BJ (cell line): ENCODE results near the gene KMT5B. TPM values are rescaled to one million over a fixed set of nuclear protein-coding genes. Genes with fewer than 3 reads are reported as not detected.

Experiments
- CTCF ChIA-PET: fragments of 350-600 bp; formaldehyde crosslinking; extraction: SDS; loops from one replicate; lab custom pipeline; 2021; ENCODE audit warnings: antibody characterized with exemption, inconsistent platforms; lab: Yijun Ruan, JAX
- POLR2A ChIA-PET: fragments of 300-600 bp; sonication (Branson Sonifier 250); formaldehyde crosslinking; extraction: SDS; loops from one replicate; lab custom pipeline; 2021; ENCODE audit warnings: antibody characterized with exemption; lab: Charles Lee
- DNase-seq: peaks from one replicate; pipeline ENCODE4 v3.0.0-alpha.2; 2011; ENCODE audit warnings: low read depth
- H3K27me3 ChIP-seq: 2 replicates; pipeline ENCODE4 v1.6.0; 2011; ENCODE audit warnings: low read length; ENCODE audit not compliant: control insufficient read depth, insufficient read depth
- H3K36me3 ChIP-seq: 2 replicates; pipeline ENCODE4 v1.5.1; 2011; ENCODE audit warnings: low read length; ENCODE audit not compliant: control insufficient read depth, insufficient read depth
- H3K4me3 ChIP-seq: 2 replicates; pipeline ENCODE4 v1.5.1; 2011; ENCODE audit warnings: low read depth, mild to moderate bottlenecking, control low read depth, low read length
- CTCF ChIP-seq: IDR thresholded peaks from 2 replicates; pipeline ENCODE4 v1.5.1; 2011; ENCODE audit warnings: low read depth, mild to moderate bottlenecking, control low read depth, inconsistent platforms, low read length, moderate library complexity; ENCODE audit not compliant: insufficient read depth
- polyA plus RNA-seq: library from polyadenylated mRNA; depleted of rRNA; stranded (reverse); fragments of >200 nt; gene quantifications from 2 replicates; pipeline ENCODE4 v1.2.3, GENCODE V29; 2011

KMT5B gene
- polyA plus RNA-seq, 1 experiment: 7.3 TPM

GRCh38 chr11:68167474-68167873 is 45.6 kb downstream of the KMT5B start:
- POLR2A ChIA-PET: no interaction called here
- Histone ChIP-seq H3K27me3 (no peaks in the 10 kb centered on the region), H3K36me3 (peaks cover 15% of the 10 kb centered on the region), H3K4me3 (no peak overlapping the region)
- no peak for DNase-seq
- TF ChIP-seq CTCF: no peak
- CTCF ChIA-PET: no interaction called here

DNA sequence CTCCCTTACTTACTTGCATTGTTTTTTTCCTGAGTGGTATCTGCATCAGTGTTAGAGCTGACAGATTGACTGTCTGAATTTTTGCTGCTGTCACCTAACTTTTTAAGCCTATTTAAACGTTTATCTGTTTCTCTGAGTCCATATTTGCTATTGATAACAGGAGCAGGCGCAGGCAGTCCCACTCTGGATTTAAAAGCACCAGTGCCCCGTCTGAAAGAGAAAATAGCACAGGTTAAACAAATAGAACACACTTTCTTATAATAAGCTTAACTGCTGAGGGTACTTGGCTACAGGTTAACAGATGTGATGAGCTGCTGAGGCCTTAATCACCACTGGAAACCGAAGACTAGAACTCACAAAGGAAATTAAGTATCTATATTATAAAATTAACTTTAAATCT is 46.1 kb downstream of the KMT5B start:
- CTCF ChIA-PET: no interaction called here
- no peak for TF ChIP-seq CTCF
- Histone ChIP-seq H3K4me3 (no peak overlapping the region), H3K27me3 (no peaks in the 10 kb centered on the region), H3K36me3 (peaks cover 15% of the 10 kb centered on the region)
- no peak for DNase-seq
- POLR2A ChIA-PET: no interaction called here

DNA sequence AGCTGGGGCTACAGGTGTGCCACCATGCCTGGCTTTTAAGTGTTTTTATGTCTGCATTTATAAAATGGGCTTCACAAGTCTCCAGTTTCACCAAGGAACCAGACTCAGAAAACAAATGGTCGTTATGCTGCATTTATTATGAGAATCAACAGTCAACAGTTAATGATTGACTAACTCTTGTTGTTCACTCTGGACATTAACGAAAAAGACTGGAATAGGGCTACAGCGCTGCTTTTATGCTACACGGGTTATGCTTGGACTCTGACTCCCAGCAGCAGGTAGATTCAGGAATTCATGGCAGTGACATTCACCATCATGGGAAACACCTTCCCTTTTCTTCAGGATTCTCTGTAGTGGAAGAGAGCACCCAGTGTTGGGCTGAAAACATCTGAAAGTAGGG is 47.5 kb downstream of the KMT5B start:
- Histone ChIP-seq H3K4me3 (no peak overlapping the region), H3K36me3 (peaks cover 15% of the 10 kb centered on the region), H3K27me3 (no peaks in the 10 kb centered on the region)
- DNase-seq: no peak
- POLR2A ChIA-PET: no interaction called here
- CTCF ChIA-PET: interaction anchor here (0.9 kb wide), 1 partner anchor 10 kb away, joined by 3 read pairs; no protein-coding TSS in a partner anchor
- no peak for TF ChIP-seq CTCF

GRCh38 chr11:68164437-68164836 is 48.7 kb downstream of the KMT5B start:
- TF ChIP-seq CTCF: no peak
- Histone ChIP-seq H3K36me3 (peaks cover 10% of the 10 kb centered on the region), H3K4me3 (no peak overlapping the region), H3K27me3 (no peaks in the 10 kb centered on the region)
- ChIA-PET CTCF (interaction anchor here (1.1 kb wide), 1 partner anchor 12 kb away, joined by 3 read pairs; no protein-coding TSS in a partner anchor), POLR2A (no interaction called here)
- DNase-seq: no peak

GRCh38 chr11:68163691-68164090 is 49.4 kb downstream of the KMT5B start:
- Histone ChIP-seq H3K4me3 (no peak overlapping the region), H3K27me3 (no peaks in the 10 kb centered on the region), H3K36me3 (peaks cover 6% of the 10 kb centered on the region)
- no peak for TF ChIP-seq CTCF
- ChIA-PET POLR2A (no interaction called here), CTCF (interaction anchor here (1.0 kb wide), 1 partner anchor 9 kb away, joined by 3 read pairs; no protein-coding TSS in a partner anchor)
- no peak for DNase-seq
